HG02884 (cell line): Measurements from ENCODE around the gene SGIP1.
"Not testable (repeated sequence)": the region's sequence is repeated elsewhere in the genome, so short reads cannot be mapped to it uniquely, and the experiment has no call there.

Experiments used
- ATAC-seq: cut with Tn5 transposase; IDR thresholded peaks from one replicate; pipeline ENCODE4 v1.9.1; 2021; ENCODE audit warnings: mild to moderate bottlenecking, moderate library complexity; ENCODE audit not compliant: unreplicated experiment

SGIP1 gene

GRCh38 chr1:66758241-66758755 lies 224.3 kb downstream of the SGIP1 start:
- ATAC-seq, result peak; percentile 100

GRCh38 chr1:66760506-66760905 lies 226.6 kb downstream of the SGIP1 start:
- no peak for ATAC-seq

- ATAC-seq, result no peak
Observed at GRCh38 chr1:66761221-66761620, 227.3 kb downstream of the SGIP1 start.

- ATAC-seq, result peak; percentile 77
Observed at GRCh38 chr1:66764994-66765578, 231.1 kb downstream of the SGIP1 start.

- ATAC-seq, result no peak
Observed at GRCh38 chr1:66767626-66768025, 233.7 kb downstream of the SGIP1 start.

- no peak for ATAC-seq
Observed at GRCh38 chr1:66768965-66769364, 235.0 kb downstream of the SGIP1 start.

GRCh38 chr1:66769512-66770229 lies 235.7 kb downstream of the SGIP1 start:
- ATAC-seq, result no peak

- no peak for ATAC-seq
Observed at GRCh38 chr1:66770240-66770639, 236.3 kb downstream of the SGIP1 start.

- ATAC-seq, result no peak
Observed at GRCh38 chr1:66770694-66771093, 236.7 kb downstream of the SGIP1 start.

- no peak for ATAC-seq
Observed at GRCh38 chr1:66773227-66773626, 239.3 kb downstream of the SGIP1 start.

GRCh38 chr1:66774438-66774837 lies 240.5 kb downstream of the SGIP1 start:
- ATAC-seq, result no peak

- ATAC-seq, result no peak
Observed at GRCh38 chr1:66775646-66776045, 241.7 kb downstream of the SGIP1 start.

GRCh38 chr1:66777831-66778230 lies 243.9 kb downstream of the SGIP1 start:
- no peak for ATAC-seq

- ATAC-seq, result no peak
Observed at GRCh38 chr1:66778266-66778665, 244.3 kb downstream of the SGIP1 start.

GRCh38 chr1:66778969-66779368 lies 245.0 kb downstream of the SGIP1 start:
- ATAC-seq, result no peak

- no peak for ATAC-seq
Observed at GRCh38 chr1:66779475-66780078, 245.6 kb downstream of the SGIP1 start.

GRCh38 chr1:66785800-66786199 lies 251.8 kb downstream of the SGIP1 start:
- ATAC-seq, result not testable (repeated sequence)

GRCh38 chr1:66787641-66788040 lies 253.7 kb downstream of the SGIP1 start:
- ATAC-seq, result peak; percentile 8

- peak; percentile 91 for ATAC-seq
Observed at GRCh38 chr1:66788231-66788939, 254.4 kb downstream of the SGIP1 start.

GRCh38 chr1:66791621-66792610 lies 258.0 kb downstream of the SGIP1 start:
- no peak for ATAC-seq
